Skin of body (tissue), 2 donors: ENCODE data around the gene CD9. TPM values are rescaled to one million over a fixed set of nuclear protein-coding genes. Genes with fewer than 3 reads are reported as not detected.

Source experiments
- DNase-seq: peaks from one replicate; lab custom pipeline; 2025; lab: John Stamatoyannopoulos, UW
- total RNA-seq: library from RNA; depleted of rRNA; stranded (reverse); fragments of >200 nt; gene quantifications from one replicate; pipeline ENCODE4 v1.2.3, GENCODE V29; 2014

Gene CD9
- total RNA-seq, 1 donor from 2014 or later, result 297 TPM

DNA sequence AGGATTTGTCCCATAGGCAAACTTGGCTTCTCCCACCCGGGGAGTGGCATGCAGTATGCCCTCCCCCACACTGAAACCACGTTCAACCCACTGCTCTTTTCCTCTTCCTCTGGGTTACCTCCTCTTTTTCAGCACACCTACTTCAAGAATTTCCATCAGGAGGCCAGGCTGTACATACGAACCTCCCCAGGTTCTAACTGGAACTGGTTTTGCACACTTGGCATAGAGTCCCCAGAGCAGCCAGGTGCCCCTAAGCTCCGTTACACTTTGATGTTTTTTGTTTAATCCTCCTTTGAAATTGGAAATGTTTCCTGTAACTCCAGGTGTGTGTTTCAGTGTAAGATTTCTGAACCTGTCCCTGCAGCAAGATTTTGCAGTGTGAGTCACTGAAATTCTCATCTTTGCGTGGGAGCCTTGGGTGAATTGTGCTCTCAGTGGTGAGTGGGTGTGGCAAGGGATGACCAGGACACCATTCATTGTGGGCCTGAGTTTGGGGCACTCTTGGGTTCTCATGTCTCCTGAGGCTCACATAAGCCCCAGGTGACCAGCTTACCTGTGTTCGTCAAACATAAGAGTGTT lies 18.2 kb downstream of the CD9 start:
- no peak for DNase-seq

DNA sequence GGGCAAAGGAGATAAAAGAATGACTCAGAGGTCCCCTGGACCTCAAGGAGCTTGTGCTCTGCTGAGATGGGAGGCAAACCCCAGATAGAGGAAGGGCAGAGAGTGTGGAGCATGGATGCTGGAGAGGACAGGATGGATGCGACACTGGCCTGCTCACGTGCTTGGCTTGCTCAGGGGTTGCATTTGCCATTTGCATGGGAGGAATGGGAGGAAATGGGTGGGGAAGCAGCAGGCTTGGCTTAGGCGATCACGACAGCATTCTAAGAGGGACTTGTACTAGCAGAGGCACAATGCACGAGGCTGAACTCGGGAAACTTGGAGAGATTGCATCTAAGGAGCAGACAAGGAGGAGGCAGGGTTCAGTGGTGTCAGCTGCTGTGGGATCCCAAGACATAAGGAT lies 19.8 kb downstream of the CD9 start:
- no peak for DNase-seq

DNA sequence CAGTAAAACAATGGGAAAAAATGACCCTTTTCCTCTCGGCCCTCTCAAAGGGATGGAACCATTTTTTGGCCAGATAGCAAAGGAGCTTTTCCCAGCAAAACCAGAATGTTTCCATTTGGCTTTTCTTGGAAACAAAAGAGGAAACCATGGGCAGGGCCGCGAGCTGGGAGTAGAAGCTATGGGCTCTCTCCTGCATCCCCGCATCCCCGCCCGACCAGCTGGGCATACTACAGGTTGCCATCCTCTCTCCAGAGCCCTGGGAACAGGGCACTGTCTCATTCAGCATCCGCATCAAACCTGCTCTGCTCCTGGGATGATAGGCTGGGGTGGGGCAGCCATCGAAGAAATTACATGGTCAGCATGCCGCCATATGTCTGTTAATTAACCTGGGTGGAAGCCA lies 20.9 kb downstream of the CD9 start:
- DNase-seq, result no peak

DNA sequence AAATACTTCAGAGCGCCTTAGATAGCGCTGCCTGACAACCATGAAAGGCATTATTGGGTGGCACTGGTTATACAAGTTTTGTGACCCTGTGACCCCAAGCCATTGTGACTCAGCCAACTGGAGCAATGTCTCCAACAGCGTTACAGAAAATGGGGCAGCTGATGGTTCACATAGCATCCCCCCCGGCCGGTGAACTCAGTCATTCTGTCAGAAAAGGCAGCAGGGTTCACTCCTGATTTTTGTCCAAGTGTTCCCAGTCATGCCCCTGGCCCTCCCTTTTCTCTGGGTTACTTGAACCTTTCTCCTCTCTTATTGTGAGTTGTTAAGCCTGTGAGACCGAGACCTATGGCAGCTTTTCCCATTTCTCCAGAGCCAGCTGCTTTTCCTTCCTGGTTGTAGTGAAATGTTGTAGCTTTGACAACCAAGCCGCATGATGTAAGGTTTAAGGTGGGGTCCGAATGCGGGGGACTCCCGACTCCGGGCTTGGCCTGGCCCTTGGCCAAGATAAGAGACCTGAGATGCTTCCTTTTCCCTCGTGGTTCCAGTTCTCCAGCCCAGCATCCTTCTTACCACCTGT lies 22.0 kb downstream of the CD9 start:
- DNase-seq, result no peak

DNA sequence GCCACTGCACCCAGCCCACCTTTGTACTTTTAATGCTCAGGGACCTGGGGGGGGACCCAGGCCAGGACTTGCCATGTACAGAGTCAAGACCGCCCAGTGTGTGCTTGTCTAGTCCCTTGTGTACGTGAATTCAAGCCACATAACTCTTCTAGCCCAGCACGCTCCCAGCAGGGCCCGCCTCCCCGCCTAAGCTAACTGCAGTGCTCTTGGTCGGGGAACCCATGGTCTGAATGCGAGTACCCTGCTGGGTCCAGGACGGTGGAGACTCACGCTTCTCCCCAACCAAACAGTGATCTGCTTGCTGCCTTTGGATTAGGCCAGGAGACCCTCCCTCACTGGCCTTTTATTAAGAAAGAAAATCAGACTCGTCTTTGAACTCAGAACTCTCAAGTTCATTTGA lies 23.3 kb downstream of the CD9 start:
- DNase-seq, result no peak

DNA sequence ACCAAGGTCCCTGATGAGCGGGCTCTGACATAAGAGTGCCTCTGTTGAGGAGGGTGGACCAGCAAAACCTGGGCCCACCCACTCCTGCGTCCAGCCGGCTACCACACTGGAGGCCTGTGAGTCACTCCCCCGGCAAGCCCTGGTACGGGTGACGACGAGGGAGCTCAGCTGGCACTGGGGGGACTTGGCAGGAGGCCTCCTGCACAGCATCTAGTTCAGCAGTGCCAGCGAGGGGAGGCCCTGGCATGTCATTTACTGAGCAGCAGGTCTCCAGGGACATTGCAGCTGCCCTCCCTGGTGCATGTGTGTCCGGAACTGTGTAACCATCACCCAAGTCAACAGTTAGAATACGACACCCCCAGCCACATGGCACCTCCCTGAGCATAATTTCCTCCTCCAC lies 24.4 kb downstream of the CD9 start:
- DNase-seq, result no peak

DNA sequence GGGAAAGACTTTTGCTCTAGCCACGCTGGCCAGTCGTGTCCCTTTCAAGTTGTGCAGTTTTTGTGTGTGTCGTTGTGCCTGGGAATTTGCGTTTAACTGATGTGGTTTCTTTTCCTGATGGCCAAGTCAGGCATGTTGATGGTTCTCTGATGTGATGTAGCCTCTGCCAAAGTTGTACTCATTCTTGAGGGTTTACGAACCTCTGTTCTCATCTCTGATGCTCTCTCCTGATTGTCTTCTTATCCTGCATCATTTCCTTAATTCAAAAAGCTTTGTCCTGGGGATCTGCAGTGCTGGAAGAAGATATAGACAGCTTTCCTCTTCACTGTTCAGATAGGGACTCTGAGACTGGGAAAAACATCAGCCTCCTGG lies 25.4 kb downstream of the CD9 start:
- no peak for DNase-seq

DNA sequence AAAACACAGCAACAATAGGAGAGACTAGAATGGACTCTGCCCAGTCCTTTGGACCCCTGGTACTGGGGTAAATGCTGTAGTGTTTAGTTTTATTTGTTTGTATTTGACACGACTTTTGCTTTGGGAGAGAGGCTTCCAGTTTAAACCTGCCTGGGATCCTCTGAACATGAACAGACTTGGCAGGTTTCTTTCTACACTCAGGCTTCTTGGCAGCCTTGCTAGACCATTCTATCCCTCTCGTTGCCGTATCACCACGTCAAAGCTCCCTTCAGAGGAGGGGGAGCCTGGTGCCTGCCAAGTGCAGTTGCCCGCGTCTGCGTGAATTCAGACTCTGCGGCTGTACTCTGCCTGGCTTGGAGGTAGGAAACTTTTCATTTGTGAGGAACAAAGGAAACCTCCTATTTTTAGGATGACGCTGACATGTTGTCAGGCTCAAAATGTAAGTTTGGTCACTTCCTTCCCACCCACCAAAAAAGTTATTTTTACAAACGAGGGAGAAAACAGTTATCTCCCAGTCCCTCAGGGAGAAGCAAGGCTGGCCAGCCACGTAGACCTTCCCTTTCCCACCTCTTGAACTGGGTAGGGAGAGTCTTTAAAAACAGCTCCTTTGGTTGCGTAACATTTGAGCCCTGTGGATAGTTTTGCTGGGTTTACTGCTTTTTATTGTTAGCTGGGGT lies 25.9 kb downstream of the CD9 start:
- DNase-seq, result peak; percentile 61

DNA sequence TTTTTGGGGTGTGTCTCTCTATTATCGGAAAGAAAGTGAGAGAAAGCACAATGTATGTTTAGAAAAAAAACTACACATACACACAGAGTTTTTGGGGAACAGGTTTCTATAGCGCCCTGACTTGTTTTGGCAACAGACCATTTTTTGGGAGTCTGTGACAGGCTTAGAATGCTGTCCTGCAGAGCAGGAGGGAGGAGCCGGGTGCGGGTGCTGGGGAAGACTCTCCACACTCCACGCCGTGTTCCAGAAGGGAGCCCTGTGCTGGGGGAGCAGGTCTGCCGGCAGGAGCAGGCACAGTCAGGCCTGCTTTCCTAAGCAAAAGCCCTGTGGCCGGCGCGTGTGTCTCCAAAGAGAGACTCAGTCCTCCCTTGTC lies 26.5 kb downstream of the CD9 start:
- DNase-seq, result no peak

DNA sequence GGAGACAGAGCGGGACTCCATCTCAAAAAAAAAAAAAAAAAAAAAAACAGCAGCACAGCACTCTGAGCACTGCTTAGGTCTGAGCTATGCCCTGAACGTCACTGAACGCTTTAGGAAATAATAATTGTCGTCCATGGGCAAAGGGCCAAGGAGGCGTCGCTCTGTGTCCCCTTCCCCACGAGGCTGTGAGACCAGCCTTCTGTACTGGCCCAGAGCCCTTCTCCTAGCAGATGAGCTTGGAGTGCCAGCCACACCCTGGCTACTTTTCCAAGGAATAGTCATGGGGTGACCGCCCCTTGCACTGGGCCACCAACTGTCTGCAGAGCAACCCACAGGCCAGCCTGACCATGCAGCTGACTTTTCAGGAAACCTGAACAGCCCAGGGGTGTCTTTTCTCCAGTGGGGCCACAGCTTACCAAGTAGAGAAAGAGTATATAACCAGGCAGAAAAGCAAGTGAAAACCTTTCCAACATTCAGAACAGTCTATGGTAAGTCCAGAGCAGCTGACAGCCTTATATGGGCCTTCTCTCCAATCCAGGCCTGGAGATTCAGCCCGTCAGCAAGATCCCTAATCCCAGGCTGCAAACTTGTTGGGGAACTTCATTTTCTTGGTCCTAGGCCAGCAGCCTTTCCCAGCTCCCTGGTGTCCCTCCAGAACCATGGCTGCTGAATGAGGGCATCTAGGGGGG lies 28.5 kb downstream of the CD9 start:
- DNase-seq, result no peak

DNA sequence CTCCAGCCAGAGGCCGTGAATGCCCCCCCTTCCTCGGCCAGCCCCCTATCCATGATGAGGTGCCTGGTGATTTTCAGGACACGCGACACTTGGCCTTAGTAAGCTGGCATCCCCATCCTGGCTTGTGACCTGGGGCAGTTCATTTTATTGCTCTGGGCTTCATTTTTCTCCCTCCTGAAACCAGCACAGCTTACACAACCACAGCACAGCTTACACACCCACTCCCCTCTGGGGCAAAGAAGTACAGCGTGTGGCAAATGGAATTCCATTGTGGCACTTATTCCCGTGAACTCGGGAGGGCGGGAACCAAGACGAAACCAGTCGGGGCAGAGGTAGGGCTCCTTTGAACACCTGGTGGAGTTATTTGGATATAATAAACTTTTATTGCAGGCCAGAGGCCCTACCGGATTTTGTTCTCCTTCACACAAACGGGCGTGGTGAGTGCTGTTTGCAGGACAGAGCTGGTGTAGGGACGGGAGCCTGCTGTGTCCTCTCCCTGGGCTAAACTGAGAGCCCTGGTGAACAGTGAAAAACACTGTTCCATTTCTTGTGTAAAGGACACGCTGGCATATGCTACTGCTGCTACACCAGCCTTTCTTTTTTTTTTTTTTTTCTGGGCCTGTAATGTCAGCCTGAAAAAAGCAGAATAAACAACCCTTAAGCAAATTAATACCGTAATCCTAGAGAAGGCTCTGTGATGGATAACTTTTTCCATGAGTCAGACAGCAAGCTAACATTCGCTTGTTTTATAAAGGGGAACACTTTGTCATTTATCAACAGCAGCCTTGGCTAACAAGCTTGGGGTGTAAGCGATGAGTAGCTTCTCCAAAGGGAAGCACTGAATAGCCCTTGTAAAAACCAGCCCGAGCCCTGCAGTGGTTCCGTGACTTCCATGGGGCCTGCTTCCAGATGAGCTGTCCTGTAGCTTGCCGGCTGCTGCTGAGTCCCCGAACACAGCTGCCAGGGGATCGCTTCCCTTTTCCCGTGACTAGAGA lies 29.3 kb downstream of the CD9 start:
- DNase-seq, result peak; percentile 78

DNA sequence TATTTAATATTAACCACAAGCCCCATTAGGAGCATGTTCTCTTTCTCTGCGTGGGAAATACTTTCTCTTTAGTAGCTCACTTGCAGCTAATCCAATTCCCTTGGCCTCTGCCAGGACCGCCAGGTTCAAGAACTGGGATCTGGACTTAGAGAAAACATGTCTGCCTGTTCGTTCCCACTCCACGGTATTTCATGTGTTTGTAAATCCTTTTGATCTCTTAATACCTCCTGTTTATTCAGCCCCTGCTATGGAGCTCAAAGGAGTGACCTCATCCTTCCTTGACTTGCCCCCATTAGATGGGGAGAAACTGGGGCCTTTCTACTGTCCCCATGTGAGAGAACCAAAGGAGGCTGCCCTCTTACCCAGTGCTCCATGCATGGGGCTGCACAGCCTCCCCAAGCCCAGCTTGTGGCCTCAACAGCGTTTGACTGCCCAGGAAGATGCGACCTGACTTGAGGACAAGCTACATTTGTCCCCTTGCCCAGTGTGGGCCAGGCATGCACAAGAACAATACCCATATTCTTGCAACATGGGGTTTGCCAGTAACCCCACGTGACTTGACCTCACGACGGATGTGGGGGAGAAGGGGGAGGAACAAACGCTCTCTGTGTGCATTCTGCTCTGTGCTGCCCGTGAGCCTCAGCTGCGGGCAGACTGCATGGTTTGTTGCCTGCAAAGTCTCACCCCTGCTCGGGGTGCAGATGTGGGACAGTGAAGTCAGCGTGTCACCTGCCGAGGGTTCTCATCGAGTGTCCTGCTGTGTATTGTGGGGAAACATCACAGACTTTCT lies 30.3 kb downstream of the CD9 start:
- peak; percentile 31 for DNase-seq

DNA sequence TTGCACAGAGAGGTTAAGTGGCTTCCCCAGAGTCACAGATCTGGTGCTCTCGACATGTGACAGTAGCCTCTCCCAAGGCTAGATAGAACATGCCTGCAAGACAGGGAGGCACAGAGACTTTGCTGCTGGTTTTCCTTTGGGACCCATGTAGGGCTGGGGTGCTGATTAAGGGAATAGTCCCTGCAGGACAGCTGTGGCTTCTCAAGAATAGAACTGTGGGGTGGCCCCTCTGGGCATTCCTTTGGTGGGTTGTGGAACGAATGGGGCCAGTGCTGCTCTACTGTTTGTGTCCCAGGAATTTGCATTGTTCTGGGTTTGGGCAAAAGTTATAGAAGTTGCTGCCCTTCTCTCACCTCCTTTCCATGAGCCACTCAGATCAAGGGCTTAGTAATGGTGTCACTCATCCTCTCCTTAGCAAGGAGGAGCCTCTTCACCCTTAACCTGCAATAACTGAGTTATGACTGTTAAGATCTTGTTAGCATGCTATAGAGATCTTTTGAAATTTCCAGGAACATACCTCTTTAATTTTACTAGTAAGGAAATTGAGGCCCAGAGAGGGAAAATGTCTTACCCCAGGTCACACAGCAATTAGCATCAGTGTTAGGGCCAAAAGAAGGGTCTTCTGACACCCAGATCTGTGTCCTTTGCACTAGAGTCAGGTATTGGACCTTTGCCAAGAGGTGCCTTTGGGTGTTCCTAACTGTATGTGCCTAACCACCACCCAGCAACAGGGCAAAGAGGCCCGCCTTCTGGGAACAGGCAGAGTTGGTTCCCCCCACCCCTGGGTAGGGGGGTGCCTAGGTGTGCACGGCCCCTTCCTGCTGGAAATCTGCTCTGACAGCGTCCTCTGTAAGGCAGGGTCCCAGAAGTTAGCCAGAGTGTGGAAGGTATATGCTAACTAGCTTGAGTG lies 31.4 kb downstream of the CD9 start:
- DNase-seq, result no peak

DNA sequence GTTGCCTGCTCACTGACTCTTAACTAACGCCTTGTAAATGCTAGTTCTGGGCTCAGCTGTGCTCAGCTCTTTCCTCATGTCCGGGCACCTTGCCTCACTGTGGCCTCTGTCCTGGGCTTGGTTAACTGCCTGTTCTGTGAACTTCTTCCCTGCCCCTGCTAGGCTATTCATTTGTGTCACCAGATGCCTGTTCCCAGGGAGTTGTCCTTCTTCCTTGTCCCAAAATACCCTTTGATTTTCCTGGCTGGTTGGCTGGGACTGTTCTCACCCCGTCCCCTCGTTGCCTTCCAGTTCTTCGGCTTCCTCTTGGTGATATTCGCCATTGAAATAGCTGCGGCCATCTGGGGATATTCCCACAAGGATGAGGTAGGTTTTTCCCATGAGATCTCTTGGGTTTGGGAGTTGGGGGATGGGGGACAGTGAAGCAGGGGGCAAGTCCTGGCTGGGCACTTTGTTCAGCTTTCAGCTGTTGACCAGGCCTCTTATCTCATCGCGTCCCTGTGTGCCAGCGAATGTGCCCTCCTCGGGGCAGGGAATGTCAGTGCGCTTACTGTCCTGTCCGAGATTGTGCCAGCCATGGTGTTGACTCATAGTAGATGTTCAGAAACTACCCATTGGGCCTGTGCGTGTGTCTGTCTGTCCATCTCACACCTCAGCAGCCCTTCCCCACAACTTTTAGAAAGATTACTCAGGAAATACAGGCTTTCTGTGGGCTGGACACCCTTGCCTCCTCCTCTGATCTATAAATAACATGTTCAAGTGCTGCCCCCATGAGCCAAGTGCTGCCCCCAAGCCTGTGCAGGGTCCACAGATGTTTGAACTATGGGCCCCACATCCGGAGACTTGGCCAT lies 33.1 kb downstream of the CD9 start:
- no peak for DNase-seq

DNA sequence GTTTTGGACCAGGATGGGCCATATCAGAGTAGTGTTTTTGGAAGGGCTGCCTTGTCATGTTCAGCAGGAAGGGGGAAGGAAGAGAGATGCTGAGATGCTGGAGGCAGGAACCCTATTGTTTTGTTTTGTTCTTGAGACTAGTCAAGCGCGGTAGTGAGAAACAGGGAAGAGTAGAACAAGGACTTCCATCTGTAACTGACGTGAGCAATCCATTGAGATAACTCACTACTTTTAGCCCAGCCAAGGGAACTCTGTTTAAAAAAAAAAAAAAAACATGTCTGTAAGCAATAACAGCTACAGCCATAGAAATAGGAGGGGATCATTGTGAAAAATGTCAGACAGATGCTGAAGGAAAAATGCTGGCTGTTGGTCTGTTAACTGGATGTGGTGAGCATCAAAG lies 34.0 kb downstream of the CD9 start:
- peak; percentile 78 for DNase-seq

DNA sequence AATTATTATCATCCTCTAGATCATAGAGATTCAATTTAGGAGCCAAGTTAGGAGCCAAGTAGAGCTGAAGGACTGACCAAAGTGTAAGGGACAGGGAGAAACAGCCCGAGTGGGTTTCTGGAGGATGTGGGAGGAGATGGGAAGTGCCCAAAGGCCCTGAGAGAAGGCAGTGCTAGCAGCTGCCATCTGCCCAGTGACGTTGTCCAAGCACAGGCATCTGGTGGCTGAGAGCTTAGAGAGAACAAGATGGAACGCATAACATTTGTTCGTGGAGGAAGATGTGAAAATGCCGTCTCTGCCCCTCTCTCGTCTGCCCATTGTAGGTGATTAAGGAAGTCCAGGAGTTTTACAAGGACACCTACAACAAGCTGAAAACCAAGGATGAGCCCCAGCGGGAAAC lies 34.7 kb downstream of the CD9 start:
- DNase-seq, result no peak

DNA sequence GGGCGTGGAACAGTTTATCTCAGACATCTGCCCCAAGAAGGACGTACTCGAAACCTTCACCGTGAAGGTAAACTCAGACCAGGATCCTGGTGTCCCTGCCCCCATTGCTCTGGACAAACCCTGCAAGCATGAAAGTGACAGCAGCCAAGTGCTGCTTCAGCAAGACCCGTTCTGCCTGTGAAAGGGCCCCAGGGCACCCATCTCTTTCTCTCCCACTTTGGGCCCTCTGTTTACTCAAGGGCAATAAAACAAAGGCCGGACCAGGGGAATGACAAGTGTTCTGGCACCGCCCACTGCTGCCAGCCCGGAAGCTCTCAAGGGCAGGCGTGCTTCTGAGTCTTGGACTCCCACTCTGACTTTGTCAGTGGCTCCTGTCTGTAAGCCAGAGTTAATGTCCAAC lies 35.3 kb downstream of the CD9 start:
- no peak for DNase-seq

DNA sequence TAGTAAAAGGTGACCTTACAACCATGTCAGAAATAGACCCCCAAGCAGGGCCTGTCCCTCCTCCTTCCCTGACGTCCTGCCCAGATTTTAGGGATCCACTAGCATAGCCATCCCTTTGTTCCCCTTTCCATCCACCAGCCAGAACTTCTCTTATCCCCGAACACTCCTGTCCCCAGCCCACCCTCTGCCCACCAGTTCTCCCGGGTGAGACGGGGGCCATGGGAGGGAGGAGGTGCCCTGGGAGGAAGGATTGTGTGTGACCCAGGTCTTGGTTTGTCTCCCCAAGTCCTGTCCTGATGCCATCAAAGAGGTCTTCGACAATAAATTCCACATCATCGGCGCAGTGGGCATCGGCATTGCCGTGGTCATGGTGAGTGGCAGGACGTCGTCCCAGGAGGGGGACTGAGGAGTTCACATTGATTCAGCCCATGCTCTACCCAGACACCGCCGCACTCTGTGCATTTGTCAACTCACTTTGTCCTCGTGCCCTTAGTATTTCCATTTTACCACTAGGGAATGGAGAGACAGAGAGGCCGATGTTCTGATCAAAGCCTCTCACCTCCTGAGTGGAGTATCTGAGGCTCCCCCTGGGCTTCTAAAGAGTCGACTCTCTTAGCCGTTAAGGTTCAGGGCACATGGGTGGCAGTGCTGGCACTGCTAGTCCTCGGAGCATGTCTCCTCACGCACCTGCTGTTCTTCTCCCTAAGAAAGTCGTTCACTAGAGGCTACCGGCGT lies 35.9 kb downstream of the CD9 start:
- no peak for DNase-seq
